GM21367 (cell line): ENCODE measurements around the gene PLRG1.

Experiments
- ATAC-seq: cut with Tn5 transposase; IDR thresholded peaks from one replicate; pipeline ENCODE4 v1.9.1; 2021; ENCODE audit not compliant: unreplicated experiment

PLRG1 gene

DNA sequence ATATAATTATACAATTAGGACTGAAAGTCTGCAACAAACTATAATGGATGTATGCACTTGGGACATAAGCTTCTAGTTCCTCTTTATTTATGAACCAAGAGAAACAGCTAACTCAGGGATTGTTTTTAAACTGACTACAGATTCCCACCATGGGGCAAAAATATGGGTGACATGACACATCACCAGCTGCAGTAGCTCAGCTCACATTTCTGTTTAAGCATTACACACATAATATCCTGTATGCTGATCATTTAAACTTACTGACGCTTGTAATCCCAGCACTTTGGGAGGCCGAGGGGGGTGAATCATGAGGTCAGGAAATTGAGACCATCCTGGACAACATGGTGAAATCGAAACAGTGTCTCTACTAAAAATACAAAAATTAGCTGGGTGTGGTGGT, 24.1 kb upstream of the PLRG1 start:
- ATAC-seq: no peak

- no peak for ATAC-seq
Measured at GRCh38 chr4:154573190-154573870, 23.1 kb upstream of the PLRG1 start.

DNA sequence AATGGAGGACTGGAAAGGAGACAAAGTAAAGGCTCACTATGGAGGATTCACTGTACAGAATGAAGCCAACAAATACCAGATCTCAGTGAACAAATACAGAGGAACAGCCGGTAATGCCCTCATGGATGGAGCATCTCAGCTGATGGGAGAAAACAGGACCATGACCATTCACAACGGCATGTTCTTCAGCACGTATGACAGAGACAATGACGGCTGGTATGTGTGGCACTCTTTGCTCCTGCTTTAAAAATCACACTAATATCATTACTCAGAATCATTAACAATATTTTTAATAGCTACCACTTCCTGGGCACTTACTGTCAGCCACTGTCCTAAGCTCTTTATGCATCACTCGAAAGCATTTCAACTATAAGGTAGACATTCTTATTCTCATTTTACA, 19.4 kb upstream of the PLRG1 start:
- no peak for ATAC-seq

GRCh38 chr4:154569028-154569427, 18.8 kb upstream of the PLRG1 start:
- no peak for ATAC-seq

DNA sequence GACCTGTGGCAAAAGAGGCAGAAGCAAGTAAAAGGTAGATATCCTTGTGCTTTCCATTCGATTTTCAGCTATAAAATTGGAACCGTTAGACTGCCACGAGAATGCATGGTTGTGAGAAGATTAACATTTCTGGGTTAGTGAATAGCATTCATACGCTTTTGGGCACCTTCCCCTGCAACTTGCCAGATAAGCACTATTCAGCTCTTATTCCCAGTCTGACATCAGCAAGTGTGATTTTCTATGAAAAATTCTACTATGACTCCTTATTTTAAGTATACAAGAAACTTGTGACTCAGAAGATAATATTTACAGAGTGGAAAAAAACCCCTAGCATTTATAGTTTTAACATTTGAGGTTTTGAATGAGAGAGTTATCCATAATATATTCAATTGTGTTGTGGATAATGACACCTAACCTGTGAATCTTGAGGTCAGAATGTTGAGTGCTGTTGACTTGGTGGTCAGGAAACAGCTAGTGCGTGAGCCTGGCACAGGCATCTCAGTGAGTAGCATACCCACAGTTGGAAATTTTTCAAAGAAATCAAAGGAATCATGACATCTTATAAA, 16.5 kb upstream of the PLRG1 start:
- no peak for ATAC-seq

DNA sequence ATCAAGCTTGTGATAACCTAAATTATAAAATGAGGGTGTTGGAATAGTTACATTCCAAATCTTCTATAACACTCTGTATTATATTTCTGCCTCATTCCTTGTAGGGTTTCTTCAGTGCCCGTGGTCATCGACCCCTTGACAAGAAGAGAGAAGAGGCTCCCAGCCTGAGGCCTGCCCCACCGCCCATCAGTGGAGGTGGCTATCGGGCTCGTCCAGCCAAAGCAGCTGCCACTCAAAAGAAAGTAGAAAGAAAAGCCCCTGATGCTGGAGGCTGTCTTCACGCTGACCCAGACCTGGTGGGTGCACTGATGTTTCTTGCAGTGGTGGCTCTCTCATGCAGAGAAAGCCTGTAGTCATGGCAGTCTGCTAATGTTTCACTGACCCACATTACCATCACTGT, 15.5 kb upstream of the PLRG1 start:
- ATAC-seq: no peak

GRCh38 chr4:154564311-154564710, 14.1 kb upstream of the PLRG1 start:
- no peak for ATAC-seq

DNA sequence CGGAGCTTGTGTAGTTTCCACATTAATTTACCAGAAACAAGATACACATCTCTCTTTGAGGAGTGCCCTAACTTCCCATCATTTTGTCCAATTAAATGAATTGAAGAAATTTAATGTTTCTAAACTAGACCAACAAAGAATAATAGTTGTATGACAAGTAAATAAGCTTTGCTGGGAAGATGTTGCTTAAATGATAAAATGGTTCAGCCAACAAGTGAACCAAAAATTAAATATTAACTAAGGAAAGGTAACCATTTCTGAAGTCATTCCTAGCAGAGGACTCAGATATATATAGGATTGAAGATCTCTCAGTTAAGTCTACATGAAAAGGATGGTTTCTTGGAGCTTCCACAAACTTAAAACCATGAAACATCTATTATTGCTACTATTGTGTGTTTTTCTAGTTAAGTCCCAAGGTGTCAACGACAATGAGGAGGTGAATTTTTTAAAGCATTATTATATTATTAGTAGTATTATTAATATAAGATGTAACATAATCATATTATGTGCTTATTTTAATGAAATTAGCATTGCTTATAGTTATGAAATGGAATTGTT, 12.6 kb upstream of the PLRG1 start, which contains the start of gene FGB:
Gene FGB (plus strand): TSS at position 315 of the 558 bp plus-strand sequence. CDS start 8 bp downstream, at position 323.
- ATAC-seq: no peak

GRCh38 chr4:154560824-154561231, 10.6 kb upstream of the PLRG1 start:
- no peak for ATAC-seq

DNA sequence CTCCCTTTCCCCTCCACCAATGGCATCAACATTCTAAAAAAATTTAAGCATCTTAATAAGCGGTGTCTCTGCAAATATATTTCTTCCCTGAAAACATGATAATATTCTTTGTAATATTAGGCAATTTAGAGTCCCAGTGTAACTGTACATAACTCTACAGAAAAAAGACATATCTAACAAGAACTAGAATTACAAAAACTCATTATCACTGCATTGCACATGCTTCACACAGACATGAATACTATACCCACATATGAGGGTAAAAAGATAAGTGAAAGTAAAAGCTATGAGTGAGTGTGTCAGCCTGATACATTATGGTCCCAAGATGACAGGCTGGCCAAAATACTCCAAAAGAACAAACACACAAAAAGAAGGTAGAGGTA, 10.2 kb upstream of the PLRG1 start:
- ATAC-seq: no peak

GRCh38 chr4:154559494-154560418, 9.6 kb upstream of the PLRG1 start:
- ATAC-seq: peak; percentile 90

DNA sequence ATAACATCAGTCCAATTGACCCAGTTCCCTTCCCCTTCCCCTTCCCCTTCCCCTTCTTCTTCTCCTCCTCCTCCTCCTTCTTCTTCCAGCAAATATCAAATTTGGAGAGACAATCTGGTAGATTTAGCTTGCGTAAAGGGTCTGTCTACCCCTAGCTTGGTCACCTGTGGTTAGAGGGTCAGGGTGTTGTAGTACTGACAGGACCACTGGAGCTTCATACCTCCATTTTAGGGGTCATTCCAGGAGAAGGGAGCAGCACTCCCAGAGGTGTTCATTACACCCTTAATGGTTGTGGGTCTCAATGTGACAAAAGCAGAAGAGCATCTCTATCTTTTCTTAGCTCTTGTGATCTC, 8.9 kb upstream of the PLRG1 start:
- peak; percentile 16 for ATAC-seq

GRCh38 chr4:154551872-154552686, 1.9 kb upstream of the PLRG1 start:
- peak; percentile 47 for ATAC-seq

- ATAC-seq: no peak
Measured at GRCh38 chr4:154545689-154546088, 4.5 kb downstream of the PLRG1 start.

- ATAC-seq: no peak
Measured at GRCh38 chr4:154542271-154542879, 7.8 kb downstream of the PLRG1 start.

- no peak for ATAC-seq
Measured at GRCh38 chr4:154534296-154534695, 15.9 kb downstream of the PLRG1 start.

DNA sequence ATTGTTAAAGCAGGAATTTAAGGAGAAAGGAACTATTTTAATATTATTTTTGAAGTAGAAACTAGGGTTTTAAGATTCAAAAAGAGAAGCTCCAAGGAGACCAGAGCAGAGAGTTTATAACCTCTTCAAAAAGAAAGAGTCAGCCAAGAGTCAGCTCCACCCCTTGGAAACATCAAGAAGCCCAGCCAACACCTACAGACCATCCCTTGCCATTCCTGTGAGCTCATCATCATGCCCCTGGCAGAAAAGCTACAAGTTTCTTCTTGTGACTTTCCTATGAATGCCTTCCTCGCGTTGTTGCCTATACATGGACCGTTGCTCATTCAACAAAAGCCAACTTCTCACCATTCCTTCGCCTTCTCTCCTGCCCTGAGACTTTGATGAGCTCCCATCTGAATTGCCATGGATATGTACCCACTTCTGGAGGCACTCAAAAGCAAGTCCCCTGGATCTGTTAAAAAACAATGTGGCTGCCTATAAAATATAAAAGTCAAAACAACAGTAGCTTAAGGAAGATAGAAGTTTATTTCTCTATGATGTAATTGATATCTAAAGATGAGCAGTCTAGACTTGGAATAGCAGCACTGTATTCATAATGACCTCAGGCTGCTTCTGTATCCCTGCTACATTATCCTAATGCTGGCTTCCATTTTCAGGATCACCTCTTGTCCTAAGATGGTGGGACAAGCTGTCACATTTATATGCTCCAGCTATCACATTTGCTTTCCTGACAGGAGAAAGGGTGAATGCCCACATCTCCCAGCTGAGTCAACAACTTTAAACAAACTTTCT, 20.3 kb downstream of the PLRG1 start:
- ATAC-seq: no peak

- ATAC-seq: no peak
Measured at GRCh38 chr4:154528869-154529268, 21.3 kb downstream of the PLRG1 start.

GRCh38 chr4:154527308-154527707, 22.9 kb downstream of the PLRG1 start:
- ATAC-seq: no peak

DNA sequence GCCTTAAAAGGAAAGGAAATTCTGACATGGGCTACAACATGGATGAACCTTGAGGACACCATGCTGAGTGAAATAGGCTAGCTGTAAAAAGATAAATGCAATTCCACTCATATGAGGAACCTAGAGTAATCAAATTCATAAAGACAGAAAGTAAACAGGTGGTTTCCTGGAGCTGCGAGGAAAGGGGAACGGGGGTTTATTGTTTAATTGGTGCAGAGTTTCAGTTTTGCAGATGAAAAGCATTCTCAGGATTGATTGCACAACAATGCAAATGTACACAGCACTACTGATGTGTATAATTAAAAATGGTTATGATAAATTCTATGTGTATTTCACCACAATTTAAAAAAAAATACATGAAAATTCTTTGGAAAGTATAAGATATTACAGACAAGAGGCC, 24.0 kb downstream of the PLRG1 start:
- no peak for ATAC-seq
